HG02642 (cell line): ENCODE measurements around the gene ICE1.
"Not testable (repeated sequence)": the region's sequence is repeated elsewhere in the genome, so short reads cannot be mapped to it uniquely, and the experiment has no call there.

Experiments used
- ATAC-seq: cut with Tn5 transposase; IDR thresholded peaks from one replicate; pipeline ENCODE4 v1.9.1; 2021; ENCODE audit warnings: mild to moderate bottlenecking; ENCODE audit not compliant: unreplicated experiment, poor library complexity

Gene ICE1

DNA sequence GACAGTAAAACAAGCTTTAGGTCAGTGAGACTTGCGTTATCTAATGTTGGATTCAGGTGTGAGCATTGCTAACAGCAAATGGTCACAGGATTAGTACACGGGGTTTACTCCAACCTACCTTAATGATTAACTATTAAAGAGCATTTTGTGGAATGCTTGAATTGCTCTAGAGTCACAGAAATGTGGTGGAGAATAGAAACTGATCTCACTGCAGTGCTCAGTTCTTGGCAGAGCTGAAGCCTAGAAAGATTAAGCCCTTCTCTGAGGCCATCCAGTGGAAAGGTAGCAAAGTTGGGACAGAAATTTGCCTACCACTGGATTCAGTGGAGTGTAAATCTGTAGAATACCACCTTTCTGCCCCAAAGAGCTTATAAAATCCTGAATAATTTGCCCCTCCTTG, 60.9 kb downstream of the ICE1 start:
- ATAC-seq = no peak

DNA sequence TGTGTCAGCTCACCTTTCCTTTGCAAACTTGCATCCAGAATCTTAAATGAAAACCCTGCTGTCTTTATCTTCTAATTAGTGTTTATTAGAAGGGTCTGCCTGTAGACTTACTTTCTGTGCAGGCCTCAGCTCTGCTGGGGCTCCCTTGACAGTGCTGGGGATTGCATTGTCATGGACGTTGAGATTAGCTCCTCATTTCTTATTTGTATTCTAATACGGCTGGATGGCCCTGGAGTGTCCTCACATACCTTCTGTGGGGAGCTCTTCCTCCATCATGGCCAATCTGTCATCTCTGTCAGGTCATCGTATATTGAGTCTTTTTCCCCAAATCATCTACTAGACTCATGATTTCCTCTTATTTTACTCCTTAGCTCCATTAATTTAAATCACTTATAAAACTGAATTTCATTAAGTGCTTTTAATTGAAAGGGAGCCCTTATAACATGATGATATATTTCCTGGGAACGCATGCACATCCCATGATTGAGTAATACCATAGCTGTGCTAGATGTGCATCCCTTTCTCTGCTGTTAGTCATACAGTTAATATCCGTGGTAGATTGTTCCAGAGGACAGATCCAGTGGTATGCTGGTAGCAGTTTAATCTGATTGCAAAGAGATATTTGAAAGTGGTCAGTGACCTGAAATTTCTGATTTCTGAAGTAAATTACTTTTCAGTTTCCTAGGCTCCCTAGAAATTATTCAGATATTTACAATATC, 61.6 kb downstream of the ICE1 start:
- ATAC-seq = no peak

DNA sequence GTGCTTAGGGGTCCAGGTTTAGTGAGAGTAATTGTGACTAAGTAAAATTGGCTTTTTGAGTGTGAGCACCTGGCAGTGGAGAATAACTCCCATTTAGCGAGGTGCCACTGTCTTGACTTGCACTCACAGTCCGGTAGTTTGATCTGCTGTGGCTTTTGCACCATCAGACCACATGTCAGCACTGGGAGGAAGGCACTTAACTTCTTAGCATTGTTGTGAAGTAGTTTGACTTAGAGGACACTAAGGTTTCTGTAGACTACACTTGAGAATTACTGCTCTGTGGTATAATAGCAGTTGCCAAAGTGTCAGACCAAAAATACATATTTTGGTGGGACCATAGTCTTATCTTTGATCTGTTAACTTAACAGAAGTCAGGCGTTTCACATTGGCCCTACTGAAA, 63.6 kb downstream of the ICE1 start:
- no peak for ATAC-seq

DNA sequence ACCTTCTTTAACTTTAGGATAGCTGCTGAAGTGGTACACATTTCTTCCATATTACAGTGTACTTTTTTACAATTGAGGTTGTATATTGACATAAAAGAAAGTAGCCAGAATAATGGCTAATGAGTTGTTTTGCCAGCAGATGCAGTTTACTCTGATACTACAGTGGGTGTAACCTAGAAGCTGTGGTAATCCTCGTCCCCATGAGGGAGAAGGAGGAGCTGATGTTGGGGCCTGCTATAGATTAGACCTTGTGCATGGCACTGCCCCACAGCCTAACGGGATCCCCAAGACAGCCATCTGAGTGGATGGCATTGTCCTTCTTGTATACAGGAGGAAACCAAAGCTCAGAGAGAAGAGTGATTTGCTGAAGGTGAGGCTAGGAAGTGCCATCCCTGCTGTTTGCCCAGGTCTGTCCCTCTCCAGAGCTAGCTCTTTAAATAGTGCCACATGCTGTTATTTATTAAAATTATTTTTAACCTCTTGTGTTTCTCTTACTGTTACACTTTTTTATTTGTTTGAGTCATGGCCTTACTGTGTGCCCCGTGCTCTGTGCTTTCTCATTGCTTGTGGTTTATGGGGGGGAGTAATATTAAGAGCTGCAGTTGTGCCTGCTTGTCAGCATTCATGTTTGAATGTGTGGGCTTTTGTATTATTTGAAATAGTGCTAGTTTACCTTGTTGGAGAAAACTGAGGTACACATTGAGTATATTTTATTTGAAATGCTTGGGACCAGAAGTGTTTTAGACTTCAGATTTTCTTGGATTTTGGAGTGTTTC, 65.3 kb downstream of the ICE1 start:
- ATAC-seq = no peak

GRCh38 chr5:5490774-5491347, 68.4 kb downstream of the ICE1 start:
- ATAC-seq = no peak

DNA sequence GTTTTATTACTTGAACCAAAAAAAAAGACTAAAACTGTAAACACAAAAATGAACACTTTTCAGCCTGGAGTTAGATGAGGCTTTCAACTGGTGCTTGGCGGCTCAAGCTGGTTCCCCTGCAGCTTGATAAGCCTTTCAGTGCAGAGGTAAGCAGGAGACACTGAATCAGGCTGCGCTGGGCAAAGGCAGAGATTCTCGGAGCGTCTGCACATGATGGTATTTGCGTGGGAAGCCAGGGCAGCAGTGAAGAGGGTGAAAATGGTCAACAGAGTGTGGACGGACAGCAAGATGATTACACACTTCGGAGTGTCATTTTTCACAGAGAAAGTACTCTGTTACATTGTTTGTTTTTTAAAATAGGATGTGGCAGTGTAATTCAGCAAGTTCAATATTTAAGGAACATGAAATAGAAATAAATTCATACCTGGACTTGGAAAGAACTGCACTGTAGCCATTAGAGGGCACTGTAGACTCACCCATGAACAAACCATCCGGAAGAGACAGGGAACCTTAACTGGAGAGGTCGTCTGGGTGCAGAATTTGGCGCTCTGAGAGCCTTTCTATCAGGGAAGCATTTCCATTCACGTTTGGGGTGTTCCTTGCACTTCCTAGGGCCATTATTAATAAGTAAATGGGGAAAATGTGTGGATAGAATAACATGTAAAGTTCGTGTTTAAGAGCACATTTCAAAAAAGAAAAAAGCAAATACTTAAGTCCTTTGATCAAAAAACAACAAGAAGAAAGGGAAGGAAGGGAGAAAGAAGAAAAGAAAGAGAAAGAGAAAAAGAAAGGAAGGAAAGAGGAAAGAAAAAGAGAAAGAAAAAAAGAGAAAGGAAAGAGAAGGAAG, 69.8 kb downstream of the ICE1 start:
- ATAC-seq = no peak

DNA sequence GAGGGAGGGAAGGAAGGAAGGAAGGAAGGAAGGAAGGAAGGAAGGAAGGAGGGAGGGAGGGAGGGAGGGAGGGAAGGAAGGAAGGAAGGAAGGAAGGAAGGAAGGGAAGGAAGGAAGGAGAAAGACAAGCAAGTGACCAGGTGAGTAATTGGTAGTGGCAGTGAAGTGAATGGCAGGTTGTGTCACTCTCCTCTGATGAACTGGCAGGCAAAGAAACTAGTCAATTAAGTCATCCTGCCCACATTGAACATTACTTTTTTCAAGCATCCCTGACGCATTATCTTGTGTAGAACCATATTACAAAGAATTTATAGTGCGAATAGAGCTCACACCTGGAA, 70.4 kb downstream of the ICE1 start:
- not testable (repeated sequence) for ATAC-seq

- ATAC-seq = peak; percentile 84
These were observed 72.3 kb downstream of the ICE1 start for GRCh38 chr5:5494489-5495402.

GRCh38 chr5:5497152-5497788, 74.8 kb downstream of the ICE1 start:
- ATAC-seq = peak; percentile 48

DNA sequence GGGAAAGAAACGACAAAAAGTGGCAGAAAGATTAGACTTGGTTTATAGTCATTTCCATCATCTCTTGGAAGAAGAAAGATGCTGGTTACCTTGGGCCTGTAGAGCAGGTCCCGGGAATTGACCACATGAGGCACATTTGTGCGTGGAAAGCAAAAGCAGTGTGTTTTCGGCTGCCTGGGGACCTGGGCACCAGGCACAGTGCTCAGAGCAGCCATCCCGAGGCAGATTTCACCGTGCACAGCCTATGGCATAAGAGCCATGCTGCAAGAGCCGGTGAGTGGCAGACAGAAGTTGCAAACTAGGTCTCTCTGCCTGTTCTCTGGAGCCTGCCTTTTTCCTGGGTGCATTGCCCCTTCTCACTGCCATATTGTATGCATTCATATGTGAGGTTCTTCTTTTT, 77.0 kb downstream of the ICE1 start:
- ATAC-seq = no peak

DNA sequence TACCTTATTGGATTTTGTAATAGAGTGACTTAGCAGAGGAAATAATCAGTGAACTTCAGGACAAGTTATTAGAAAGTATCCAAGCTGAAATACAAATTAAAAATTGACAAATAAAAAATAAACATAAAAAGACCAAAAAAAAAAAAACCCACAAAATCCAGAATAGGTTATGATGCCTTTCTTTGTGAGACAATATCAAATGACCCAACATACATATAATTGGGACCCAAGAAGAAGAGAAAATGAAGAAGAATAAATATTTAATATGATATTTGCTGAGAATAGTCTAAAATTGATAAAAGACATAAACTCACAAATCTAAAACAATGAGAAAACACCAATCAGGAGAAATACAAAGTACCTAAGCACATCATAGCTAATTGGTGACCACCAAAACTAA, 81.8 kb downstream of the ICE1 start:
- ATAC-seq = no peak

DNA sequence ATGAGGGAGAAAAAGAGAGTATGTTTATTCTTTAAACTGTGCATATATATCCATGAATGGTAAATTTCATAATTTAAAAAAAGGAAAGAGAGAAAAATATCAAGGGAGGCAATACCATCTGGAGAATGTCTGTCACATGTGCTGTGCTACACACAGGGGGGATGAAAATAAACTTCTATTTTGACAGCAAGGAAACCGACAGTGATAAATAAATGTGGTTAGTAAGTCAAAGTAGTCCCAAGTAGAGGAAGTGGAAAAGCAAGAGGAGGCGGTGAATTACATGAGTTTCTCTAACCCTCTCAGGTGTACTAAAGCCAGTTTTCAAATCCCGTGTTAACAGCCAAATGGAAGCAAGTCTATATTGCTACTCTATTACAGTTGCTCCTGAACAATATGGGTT, 83.3 kb downstream of the ICE1 start:
- no peak for ATAC-seq

GRCh38 chr5:5508391-5508790, 85.9 kb downstream of the ICE1 start:
- ATAC-seq = no peak

- no peak for ATAC-seq
These were observed 89.5 kb downstream of the ICE1 start for GRCh38 chr5:5511904-5512416.

GRCh38 chr5:5512543-5512942, 90.1 kb downstream of the ICE1 start:
- no peak for ATAC-seq

GRCh38 chr5:5520622-5521021, 98.1 kb downstream of the ICE1 start:
- not testable (repeated sequence) for ATAC-seq

GRCh38 chr5:5521029-5521428, 98.6 kb downstream of the ICE1 start:
- no peak for ATAC-seq

GRCh38 chr5:5521478-5521877, 99.0 kb downstream of the ICE1 start:
- no peak for ATAC-seq

GRCh38 chr5:5522336-5522735, 99.9 kb downstream of the ICE1 start:
- no peak for ATAC-seq
